Non-pigmented ciliary epithelial cell (primary cell): ENCODE data around the gene ACOXL.

Source experiments
- DNase-seq: peaks from one replicate; pipeline ENCODE4 v3.0.0-alpha.2; 2010; ENCODE audit warnings: low read depth

Gene ACOXL

DNA sequence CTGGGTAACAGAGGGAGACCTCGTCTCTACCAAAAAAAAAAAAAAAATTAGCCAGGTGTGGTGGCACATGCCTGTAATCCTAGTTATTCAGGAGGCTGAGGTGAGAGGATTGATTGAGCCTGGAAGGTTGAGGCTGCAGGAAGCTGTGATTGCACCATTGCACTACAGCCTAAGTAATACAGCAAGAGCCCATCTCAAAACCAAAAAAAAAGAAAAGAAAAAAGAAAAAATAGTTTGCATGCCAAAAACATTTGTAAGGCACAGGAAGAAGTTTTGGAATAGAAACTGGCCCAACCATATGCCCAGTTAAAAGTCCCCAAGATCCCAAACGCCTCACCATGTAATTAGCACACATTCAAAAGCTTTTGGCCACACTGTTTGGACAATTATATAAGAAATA lies 13.4 kb upstream of the ACOXL start:
- DNase-seq = no peak

DNA sequence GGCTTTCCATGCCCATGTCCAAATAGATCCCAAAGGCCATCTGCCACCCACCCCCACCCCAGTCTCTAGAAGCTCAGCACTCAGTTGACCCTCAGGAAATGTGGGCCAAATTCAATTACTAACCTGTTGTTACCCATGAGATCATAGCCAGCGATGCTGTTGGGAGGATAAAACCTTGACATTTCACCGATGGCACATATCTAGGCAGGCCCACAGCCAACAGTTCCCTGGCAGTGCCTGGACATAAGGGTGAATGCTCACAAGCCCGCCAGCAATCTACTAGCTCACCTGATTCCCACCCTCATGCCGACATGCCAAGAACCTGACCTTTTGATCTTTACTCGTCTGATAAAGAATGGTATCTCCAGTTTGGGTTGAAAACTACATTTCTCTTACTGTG lies 11.8 kb upstream of the ACOXL start:
- no peak for DNase-seq

DNA sequence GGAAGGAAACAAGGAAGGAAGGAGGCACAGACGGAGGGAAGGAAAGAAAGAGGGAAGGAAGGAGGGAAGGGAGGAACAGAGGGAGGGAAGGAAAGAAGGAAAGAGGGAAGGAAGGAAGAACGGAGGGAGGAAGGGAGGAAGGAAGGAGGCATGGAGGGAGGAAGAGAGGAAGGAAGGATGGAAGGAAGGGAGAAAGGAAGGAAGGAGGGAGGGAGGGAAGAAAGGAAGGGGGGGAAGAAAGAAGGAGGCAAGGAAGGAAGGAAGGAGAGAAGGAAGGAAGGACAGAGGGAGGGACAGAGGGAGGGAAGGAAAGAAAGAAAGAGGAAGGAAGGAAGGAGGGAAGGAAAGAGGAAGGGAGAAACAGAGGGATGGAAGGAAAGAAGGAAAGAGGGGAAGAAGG lies 7.6 kb upstream of the ACOXL start:
- DNase-seq = no peak

DNA sequence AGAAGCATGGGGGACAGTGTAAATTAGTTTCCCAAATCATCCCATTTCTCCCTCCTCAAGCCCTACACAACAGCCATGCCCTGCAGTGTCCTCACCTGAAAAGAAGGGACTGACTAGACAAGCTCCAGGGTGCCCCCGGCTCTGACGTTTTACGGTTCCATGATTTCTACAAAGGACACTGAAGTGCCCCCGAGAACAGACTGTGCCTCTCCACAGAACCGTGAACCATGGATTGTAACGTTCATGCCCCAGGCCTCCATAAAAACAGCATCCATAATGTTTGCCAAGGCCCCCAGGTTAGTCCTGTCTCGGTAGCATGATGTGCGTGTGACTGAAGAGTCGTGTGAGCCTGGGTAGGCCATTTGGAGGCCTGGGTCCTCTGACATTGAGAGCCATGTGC lies 7.0 kb upstream of the ACOXL start:
- no peak for DNase-seq

DNA sequence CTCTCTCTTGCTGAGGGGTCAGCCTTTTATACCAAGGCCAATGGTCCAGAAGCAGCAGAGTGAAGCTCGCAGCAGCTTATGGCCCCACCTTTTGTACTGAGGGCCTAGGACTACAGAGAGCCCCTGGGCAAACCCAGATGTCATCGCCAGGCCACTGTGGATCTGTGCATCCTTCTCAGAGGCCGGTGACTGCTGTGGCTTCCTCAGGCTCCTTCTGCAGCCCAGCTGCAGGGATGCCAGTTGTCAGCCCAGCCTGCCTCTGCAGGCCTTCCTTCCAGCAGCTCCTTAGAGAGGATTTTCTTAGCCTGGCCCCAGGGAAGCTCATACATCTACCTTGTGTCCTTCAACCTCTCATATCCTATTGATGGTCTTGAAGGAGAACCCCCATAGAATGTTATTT lies 6.5 kb upstream of the ACOXL start:
- no peak for DNase-seq

DNA sequence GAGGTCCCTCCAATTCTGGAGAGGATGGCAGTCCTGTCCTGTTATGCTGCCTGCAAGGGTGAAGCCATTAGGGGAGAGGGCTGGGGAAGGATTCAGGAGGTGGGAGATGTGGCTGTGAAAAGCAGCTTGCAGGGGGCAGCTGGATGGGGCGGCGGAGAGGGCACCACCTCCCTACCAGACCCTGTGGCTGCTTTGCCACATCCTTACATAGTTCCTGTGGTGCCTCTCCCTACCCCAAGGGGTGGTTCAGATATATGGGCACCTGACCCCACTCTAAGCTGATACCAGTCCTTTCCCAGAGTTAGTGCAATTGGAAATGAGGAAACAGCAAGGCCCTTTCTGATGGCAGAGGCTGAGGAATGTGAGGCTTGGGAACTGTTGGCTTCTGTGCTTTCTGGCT lies 6.1 kb upstream of the ACOXL start:
- no peak for DNase-seq

DNA sequence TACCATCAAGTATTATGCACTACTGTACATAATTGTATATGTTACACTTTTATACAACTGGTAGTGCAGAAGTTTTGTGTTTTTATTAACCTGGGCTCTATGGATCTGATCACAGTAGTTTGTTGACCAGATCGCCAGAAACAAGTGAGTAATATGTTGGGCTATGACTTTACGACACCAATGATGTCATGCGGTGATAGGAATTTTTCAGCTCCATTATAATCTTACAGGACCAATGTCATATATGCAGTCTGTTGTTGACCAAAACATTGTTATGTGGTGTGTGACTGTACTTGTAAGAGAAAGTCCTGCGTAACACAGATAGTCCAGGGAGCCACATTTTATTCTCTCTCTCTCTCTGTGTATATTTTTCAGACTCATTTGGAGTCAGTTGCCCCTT lies 4.5 kb upstream of the ACOXL start:
- DNase-seq = no peak

DNA sequence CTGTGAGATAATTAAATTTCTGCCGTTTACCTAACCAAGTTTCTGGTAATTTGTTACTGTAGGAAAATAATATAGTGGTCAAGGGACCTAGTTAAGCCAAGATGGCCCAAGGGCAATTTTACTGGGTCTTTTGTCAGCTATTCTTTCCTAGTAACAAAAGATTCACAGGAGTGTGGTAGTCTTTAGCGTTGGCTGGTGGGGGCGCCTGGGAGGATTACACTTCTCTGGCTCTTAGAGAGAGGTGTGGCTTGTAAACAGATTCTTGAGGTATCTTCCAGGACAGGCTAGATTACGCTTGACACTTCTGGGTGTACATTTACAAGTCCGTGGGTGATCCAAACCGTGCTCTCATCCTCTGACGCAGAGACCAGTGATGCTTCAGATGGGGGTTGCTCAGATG lies 3.3 kb upstream of the ACOXL start:
- no peak for DNase-seq

DNA sequence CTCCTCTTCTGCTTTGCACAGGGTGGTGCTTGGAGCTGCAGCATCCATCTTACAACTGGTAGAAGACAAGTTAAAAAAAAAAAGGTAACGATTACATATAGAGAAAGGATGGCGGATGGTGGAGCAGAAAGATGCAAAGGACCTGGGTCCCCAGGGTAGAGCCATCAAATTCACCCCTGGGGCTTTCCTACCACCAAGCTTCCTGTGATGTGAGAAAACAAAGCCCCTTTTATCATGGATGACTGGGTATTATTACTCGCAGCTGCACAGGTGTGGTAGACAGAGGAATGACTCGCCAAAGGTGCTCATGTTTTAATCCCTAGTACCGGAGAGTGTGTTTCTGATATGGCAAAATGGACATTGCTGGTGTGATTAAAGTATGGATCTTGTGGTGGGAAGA lies 1.3 kb upstream of the ACOXL start:
- DNase-seq = no peak

DNA sequence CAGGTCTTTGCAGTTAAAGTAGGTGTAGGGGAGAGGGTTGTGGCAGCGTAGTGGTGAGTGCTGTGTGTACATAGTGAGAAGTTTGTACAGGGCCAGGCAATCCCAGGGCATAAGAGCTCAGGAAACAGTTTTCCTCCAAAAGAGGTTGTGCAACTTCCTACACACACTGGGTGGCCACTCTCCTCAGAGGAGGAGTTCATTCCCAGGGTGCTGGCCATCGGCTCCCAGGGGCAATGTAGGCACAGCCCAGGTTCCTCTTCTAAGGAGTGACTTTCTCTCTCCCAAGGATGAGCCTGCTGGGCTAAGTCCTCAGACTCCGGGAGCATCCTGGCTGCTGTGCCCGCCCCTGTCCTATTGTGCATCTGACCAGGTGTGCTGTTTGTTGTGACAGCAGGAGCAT lies 3.0 kb downstream of the ACOXL start:
- DNase-seq = no peak

DNA sequence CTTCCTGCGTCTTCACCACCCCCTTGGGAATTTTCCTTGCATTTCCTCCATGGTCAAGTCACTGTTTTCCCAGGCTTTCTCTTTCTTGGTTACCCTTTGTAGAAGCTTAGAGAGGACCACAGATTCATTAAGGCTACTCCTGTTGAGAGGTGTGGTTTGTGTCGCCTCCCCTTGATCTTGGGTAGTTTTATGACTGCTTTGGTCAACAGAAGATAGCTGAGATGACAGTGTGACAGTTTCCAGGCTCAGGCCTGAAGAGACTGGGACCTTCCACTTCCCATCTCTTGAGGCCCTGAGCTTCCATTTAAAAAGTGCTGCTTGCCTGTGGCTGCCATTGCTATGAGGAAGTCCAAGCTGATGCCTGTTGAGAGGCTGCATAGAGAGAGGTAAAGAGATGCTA lies 5.4 kb downstream of the ACOXL start:
- DNase-seq = no peak

DNA sequence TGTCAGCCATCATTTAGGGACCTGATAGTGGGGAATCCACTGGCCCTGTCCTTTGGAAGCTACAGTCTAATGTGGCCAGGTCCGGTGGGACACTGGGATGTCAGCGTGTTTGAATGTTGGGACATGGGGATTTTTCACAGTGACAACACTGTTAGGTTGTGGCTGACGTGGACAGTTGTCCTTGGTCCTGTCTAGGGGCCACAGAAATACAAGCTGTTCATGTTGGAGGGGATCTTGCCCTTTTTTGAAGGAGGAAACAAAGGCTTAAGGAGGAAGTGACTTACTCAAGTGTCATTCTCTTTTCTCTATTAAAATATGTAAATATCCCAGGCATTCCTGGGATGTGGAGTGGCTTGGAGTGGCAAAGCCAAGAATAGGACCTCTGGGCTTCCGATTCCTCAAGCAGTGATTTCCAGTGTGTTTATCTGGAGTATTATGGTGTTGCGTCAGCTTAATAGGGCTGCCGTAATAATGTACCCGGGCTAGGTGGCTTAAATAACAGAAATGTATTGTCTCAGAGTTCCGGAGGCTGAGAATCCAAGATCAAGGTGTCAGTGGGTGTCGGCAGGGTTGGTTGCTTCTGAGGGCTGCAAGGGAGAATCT lies 8.5 kb downstream of the ACOXL start:
- no peak for DNase-seq

DNA sequence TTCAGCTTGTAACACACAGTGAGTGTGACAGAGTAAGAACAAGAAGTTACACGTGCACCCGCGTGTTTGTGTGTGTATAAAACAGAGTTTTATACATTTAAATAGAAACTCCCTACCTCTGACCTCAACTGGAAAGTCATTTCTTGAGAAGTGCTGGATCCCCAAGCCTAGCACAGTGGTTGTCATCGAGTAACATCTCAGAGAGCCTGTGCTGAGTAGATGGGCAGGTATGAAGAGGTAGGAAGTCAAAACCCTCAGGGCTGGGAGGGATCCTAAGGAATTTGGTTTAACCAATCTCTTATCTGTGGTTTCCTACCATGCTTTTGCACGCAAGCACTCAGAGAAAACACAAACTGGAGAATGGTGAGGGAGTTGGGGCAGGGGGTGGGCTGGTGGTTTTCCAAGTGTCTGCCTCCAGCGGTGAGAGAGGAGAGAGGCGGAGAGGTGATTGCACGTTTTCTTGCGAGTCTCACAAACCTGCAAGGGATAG lies 9.2 kb downstream of the ACOXL start:
- no peak for DNase-seq

DNA sequence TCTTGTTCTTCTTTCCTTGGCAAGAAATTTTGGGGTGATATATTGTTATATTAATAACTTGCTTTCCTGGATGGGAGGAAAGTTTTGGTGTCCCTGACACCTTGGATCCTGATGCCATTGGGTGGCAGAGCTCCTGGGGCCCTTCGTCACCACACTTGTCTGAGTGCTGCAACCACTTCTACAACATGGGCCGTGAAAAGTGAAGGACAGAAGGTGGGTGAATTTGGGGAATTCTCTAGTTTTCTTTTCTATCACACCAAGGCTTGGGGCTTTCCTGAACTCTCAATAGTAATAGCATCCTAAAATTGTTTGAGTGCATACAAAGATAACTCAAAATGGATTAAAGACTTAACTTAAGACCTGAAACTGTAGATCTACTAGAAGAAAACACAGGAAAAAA lies 10.0 kb downstream of the ACOXL start:
- no peak for DNase-seq

DNA sequence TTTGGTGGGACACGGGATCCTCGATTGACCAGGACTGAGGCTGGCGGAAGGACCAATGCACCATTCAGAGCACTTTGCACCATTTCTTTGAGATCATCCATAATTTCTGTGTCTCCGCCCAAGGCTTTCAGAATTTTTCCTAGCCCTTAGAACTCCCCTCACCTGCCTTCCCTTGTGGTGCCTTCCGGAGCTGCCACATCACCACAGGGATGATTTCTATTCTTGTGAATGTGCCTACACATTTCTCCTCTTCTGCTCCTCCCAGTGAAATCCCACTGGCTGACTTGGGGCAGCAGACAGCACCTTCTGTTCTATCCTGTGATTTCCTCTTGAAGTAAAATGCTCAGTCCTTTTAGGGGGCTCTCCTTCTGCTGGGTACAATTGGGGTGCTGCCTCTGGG lies 11.2 kb downstream of the ACOXL start:
- DNase-seq = no peak

DNA sequence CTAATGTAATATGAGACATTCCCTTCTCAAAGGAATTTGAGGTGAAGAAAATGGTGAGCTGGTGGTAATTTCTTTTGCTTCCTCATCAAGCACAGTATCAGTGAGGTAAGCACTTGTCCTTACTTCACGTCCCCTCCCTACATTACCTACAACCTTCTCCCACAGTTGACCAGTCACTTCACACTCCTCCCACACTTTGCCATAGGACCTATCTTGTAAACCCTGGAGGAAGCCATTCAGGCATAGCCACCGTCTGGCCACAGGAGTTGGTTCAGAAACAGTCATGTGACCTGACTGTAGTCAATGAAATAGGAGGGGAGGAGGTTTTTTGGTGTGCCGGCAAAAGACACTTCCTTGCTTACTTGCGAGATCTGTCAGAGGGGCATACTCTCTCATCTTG lies 12.1 kb downstream of the ACOXL start:
- DNase-seq = no peak

DNA sequence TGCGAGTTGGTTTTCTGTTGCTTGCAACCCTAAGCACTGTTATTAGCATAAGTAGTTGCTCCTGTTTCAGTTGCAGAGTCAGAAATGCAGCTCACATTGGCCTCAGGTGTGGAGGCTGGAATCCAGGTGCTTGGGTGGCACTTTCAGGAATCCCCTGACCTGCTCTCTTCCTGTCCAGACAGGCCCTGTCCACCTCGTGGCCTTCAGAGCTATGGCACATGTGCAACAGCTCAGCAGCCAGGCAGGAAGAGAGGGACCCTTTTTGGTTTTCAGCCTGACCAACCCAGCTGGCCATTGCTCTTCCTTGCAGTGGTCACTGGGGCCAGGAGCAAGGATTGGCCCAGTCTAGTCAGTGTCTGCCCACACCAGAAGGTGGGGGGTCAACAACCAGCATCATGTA lies 12.7 kb downstream of the ACOXL start:
- DNase-seq = no peak

DNA sequence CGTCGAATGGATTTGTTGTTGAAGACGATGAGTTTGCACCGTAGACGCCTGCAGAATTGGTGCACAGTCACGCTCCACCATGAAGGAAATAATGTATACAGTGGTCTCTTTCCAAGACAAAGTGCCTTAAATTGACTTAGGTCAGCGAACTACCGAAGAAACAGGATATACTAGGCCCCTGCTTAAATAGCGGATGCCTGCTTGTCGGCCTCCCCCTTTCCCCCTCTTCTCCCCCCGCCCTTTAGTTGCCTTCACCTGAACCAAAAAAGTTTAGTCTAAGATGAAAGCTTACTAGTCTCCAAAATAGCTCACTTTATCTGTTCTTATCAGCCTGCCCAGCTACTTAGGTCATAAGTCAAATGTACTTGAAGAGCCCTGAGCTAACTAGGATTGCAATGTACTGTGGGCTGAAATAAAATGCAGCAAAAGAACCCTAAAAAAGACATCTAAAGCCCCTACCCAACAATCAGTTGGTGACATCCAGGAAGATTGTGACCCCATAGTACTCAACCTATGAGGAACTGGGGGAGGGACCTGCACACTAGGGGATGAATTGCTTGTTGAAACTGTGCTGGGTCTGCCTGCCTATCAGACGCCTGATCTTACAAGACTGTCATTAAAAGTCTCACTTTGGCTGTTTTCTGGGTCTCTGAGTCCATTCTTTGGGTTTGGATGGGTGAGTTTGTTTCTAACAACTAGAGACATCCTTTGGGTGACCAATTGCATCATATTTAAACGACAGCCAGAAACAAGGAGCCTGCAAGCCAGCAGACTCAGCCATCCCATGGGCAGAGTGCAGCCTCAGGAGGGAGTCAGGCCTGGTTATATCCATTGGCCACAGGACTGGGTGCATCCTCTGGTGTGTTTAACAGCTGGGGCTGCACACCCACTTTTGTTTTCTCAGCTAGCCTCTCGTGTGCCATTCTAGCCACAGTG lies 14.5 kb downstream of the ACOXL start:
- no peak for DNase-seq

DNA sequence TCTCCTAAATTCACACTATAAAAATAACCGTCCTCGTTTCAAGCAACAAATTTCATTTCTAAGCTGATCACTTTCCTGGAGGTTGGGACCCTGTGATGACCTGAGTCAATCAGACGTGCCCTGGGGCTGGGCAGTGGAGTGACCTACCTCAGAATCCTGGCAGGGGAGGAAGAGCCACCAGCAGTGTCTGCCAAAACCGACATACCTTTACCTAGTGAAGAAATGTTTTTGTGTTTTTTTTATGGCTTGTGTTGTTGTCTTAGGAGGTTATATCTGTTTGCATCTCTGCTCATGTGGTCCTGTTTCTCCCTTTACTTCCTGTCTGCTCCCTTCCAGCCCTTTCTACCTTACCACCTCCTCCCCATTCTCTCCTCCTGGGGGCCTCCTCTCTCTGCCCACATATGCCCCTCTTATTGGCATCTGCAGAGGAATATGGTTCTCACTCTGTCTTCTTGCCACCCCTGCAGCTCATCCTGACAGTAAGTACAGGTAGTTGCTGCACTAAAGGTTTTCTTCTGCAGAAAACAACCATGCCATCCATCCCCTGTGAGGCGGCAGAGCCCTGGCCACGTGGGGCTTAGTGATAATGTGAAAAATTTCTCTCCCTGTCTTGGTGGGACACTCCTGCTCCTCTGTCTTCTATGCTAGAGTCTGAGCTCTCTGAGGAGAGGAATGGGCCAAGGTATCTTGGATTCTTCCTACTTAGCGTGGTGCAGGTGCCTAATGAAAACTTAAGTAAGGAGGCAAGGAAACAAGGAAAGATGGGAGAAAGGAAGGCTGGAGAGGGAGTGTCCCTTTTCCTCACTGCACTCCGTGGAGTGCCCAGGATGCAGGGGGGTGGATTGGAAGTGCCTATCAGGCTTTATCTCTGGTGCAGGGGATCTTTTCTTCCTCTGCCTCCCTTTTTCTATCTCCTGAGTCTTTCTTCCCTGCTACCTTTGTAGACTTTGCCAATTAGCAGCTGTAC lies 15.4 kb downstream of the ACOXL start:
- no peak for DNase-seq

DNA sequence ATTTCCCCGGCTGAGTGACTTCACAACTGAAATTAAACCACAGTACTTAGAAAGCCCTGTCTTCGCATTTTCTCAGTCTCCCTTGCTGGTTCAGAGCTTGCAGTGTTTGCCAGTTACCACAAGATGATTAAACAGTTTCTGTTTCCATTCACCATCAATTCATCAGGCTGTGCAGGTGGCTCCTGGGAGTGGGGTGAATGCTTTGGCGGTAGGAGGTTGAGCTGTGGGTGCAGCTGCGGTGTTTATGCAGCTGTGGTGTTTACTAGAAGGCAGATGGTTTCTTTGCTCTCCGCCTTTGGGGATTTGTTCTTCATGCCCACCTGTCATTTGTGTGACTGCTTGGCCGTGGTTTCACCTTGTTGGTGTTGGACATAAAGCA lies 16.1 kb downstream of the ACOXL start:
- no peak for DNase-seq

DNA sequence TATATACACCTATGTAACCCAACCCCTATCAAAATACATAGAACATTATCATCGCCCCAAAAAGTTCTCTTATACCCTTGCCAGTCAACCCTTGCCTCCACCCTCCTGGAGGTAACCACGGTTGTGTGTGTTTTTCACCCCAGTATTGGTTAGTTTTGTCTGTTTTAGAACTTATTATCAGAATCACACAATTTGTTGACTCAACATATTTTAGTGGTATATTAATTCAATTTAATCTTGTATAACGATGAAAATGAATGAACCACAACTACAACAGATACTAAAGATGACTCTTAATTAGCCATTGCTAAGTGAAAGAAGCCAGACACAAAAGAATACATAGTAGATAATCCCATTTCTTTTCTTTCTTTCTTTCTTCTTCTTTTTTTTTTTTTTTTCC lies 19.3 kb downstream of the ACOXL start:
- DNase-seq = no peak

DNA sequence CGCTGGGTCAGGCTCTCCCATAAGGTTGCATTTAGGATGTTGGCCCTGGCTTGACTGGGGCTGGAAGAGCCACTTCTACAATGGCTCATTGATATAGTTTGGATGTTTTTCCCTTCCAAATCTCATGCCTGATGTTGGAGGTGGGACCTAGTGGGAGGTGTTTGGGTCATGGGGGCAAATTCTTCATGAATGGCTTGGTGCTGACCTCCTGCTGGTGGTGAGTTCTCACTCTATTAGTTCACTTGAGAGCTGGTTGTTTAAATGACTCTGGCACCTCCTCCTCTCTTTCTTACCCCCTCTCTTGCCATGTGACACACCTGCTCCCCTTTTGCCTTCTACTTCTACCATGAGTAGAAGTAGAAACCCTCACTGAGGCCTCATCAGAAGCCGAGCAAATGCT lies 20.5 kb downstream of the ACOXL start:
- DNase-seq = no peak
